ENCODE data around the gene OTOP3.

OTOP3 gene

DNA sequence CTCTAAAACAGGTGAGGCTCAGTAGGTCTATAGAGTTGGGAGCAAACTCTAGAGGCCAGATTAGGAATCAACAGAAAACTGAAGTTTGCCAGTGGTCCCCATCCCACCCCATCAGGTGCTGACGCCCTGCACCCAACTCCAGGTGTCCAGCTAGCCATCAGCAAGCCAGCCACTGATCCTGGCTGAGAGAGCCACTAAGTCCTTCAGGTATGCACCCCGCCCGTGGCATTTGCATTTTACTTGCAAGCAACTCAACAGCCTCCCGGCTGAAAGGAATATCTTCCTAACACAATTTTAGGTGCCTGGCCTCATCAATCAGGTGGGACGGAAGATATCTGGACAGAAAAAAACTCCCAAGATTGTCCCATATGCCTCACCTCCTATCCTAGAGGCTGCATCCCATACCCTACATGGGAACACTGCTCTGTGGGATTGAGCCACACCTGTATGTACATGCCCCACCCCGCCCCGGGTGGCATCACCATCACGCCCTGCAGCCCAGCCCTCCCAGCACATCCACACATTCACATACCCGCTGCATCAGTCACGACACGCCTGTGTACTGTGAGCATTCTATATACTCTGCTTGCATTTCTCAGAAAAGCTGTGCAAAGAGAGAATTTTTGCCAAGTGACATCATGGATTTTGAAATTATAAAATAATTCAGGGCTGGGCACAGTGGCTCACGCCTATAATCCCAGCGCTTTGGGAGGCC, 8.3 kb downstream of the OTOP3 start:
- DNase-seq: peak; percentile 26

DNA sequence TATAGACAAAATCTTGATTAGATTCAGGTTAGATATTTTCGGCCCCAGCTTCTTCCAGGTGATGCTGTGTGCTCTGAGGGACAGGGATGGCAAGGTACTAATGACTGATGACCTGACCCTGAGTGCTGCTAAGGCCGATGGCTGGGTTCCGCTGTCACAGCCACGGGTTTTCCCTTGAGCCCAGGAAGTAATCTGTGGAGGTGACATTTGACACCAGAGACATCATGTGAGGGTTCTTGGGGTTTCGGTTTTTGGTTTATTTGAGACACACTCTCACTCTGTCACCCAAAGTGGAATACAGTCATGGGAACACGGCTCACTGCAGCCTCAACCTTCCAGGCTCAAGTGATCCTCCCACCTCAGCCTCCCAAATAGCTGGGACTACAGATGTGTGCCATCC, 9.8 kb downstream of the OTOP3 start:
- no peak for DNase-seq

- DNase-seq: no peak
Observed at GRCh38 chr17:74946641-74947040, 10.9 kb downstream of the OTOP3 start.

GRCh38 chr17:74947041-74947754, 11.5 kb downstream of the OTOP3 start:
- DNase-seq: no peak

- peak; percentile 40 for DNase-seq
Observed at GRCh38 chr17:74949455-74950115, 13.9 kb downstream of the OTOP3 start.

- DNase-seq: peak; percentile 31
Observed at GRCh38 chr17:74950207-74950606, 14.5 kb downstream of the OTOP3 start.

DNA sequence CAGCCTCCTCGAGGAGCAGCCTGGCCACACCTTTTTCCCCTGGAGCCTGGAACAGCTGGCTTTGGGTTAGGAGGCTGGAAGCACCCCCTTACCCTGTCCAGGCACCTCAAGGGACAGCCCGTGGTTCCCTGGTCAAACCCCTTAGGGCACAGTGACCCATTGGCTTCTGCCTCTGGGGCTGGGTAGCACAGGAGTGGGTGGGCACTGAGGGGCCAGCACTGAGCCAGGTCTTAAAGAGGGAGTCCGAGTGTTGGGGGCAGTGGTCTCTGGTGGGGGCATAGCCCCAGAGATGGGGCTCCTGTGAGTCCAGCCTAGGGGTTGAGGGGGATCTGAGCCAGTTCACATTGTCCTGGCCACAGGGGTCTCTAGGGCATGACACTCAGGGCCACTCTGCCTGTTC, 15.4 kb downstream of the OTOP3 start:
- DNase-seq: no peak

DNA sequence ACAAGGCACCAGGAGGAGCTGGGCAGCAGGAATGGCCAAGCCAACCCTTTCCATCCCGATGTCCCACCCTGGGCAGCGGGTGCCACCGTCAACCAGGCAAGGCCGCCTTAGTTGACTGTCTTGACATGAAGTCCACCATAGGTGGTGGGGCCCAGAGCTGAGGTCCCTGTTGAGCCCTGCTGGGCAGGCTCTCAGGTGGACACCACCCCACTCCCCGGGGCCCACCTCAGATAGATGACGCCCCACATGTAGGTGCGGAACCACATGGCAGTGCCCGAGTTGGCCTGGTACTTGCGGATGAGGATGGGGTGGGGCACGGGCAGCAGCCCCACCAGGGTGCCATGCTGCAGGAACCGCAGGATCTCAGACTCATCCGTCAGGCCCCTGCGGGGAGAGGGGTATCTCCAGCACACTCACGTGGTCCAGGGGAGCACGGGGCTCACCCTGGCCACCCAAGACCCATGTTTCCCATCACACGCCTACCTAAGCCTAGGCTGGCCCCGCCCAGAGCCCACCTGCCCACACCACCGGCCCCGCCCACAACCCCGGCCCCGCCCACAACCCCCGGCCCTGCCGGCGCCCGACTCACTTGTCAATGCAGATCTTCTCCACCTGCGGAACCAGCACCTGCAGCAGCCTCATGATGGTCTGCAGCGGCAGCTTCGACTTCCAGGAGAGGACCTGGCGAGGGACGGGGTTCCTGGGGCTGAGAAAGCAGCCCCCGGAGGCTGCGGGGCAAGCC, 16.2 kb downstream of the OTOP3 start:
- DNase-seq: no peak

DNA sequence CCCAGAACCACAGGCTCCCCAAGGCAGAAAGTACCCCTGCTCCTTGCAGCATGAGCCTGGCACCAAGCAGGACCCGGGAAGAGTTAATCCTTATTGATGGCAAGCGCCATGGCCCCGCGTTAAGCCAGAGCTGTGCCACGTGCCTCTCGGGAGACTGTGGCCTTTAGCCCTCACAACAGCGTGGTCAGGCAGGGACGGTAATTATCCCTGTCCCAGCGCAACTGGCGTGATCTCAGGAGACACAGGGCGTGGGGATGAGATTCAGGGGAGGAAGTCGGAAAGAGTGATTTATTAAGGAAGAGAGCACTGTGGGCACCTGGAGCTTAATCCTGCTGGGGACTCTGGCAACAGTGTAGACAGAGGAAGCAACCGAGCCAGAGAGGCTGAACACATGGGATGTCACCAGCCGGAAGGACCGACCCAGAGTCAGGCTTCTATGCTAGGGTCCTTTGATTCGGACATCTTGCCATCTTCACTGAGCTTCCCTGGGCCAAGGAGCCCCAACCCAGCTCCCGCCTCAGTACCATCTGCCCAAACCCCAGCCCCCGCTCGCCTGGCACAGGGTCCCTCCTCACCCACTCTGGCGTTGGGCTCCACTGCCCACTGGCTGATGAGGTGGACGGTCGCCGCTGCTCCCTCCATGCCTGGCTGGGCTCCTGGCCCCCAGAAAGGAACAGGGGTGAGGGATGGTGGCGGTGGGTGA, 16.9 kb downstream of the OTOP3 start:
- DNase-seq: no peak

- DNase-seq: no peak
Observed at GRCh38 chr17:74953134-74953687, 17.5 kb downstream of the OTOP3 start.

- DNase-seq: peak; percentile 60
Observed at GRCh38 chr17:74954115-74954514, 18.4 kb downstream of the OTOP3 start.

GRCh38 chr17:74954665-74955421, 19.1 kb downstream of the OTOP3 start:
- no peak for DNase-seq

- DNase-seq: no peak
Observed at GRCh38 chr17:74956093-74956492, 20.4 kb downstream of the OTOP3 start.

DNA sequence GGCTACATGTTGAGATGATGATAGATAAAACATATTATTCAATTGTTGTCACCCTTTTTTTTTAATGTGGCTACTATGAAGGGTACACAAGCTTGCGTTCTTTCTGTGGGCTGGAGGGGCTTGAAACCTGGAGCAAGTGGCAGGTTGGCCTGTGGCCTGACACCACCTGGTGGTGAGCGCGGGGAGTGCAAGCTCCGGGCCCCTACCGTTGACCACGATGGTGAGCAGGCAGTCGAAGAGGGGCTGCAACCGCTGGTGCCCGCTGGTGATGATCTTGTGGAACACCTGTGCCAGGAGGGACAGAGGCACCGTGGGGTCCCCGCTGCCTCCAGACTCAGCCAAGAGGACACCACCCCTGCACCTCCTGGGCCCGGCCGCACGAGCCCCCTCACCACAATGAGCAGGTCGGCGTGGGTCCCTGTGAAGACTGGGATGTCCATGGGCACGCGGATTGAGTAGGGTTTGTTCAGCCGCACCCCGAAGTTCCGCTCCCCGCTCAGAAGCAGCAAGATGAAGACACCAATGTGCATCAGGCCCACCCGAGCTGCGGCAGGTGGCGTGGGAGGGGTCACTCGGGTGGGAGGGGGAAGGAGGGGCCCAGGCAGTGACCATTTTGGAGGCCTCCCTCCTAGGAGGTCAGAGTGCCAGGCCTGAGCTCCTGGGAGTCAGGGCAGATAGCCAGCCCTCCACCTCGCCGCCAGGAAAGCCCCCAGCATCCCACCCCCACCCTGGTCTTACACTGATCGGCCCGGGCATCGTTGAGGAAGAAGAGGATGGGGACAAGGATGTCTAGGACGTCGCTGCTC, 22.4 kb downstream of the OTOP3 start:
- peak; percentile 71 for DNase-seq

DNA sequence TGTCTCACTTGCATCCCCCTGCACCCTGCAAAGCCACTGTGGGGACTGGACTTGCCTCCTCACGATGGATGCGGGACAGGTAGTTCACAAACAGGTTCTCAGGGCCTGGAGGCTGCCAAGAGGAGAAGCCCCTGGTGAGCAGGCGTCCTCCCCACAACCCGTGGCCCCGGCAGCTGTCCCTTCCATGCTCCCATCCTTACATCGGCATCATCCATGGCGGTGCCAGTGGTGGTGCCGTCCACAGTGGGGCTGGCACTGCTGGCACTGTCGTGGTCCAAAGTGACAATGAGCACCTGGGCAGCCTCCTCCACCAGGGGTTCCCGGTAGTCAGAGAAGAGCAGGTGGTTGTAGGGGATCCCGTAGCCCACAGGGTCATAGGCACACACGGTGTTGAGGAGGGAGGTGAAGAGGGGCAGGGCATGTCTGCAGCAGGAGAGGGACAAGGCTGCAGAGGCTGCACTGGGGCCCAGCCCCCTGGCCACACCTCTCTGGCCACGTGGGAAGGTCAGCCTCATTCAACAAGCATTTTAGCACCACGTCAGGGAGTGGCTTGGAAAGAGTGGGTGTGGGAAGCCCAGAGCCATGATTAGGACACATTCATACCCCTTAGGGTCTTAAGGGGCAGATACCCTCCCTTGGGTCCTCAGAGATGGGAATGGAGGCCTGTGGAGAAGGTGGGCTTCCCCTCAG, 24.3 kb downstream of the OTOP3 start:
- no peak for DNase-seq

DNA sequence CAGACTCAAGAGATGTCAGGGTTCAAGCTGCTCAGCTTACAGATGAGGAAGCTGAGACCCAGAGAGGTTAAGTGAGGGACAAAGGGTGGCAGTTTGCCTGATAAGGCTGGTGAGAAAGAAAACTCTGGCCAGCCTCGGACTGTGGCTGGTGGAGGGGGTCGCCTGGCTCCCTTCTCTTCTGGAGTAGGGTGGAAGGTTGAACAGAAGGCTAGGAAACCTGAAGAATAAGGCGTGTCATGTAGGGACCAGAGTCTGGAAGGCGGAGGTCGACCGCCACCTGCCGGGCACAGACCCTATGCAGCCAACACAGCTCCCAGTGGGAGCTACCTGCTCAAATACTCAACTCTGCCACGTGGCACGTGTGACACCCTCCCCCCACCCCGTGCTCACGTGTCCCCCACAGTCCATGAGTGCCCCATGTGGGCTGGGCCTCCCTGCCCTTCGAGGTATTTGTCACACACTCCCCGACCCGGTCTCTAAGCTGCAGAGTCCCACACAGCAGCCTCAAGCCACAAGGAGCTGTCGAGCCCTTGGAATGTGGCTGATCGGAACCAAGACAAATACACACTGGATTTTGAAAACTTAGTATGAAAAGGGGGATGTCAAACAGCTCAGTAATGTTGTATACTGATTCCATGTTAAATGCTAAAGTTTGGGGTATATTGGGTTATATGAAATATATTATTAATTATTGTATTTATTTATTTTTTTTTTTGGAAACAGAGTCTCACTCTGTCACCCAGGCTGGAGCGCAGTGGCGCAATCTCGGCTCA, 25.1 kb downstream of the OTOP3 start:
- no peak for DNase-seq

DNA sequence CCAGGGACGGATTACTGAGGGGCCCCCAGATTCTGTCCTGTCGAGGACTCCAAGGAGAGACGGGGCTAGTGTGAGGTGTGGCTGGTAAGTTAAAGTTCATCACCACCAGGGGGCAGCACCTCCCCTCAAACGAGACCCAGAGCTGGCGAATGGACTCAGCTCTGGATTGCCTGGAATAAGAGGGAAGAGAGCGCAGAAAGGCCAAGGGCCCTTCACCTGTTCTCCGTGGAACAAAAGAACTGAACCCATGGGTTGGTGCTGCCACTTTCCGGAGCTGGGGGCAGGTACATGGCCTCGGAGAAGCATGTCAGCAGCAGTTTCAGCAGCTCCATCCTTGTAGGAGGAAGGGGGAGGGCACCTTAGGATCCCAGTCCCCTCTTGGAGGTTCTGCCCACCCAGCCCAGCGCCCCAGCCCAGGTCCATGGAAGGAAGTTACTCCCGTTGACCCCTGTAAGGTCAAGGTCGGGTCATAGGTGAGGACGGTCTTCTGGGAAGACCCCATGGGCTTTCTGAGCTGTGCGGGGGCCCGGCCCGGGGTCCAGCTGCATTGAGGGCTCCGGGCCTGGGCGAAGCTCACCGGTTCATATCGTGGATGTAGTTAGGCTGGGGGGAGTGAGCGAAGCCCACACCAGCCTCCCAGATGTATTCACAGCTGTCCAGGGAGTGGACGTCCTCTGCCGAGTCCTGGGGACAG, 26.1 kb downstream of the OTOP3 start:
- DNase-seq: peak; percentile 90

- DNase-seq: no peak
Observed at GRCh38 chr17:74962622-74963394, 27.1 kb downstream of the OTOP3 start.

Data from NCI-H69 (cell line).